Karpas-422 (cell line): ENCODE results near the gene CGB1. TPM values are rescaled to one million over a fixed set of nuclear protein-coding genes. Genes with fewer than 3 reads are reported as not detected.
"Not testable (repeated sequence)": the region's sequence is repeated elsewhere in the genome, so short reads cannot be mapped to it uniquely, and the experiment has no call there.

Experiments
- DNase-seq: peaks from one replicate; pipeline ENCODE4 v3.0.0-alpha.2; 2015
- H2AFZ ChIP-seq: fragments of 200-600 bp; sonication (generic); 2 replicates; pipeline ENCODE4 v1.6.1; 2014; ENCODE audit warnings: antibody characterized with exemption, low read length, mixed read lengths
- H3K27ac ChIP-seq: fragments of 200-600 bp; sonication (generic); 2 replicates; pipeline ENCODE4 v1.5.1; 2014; ENCODE audit warnings: mild to moderate bottlenecking, low read length, moderate library complexity
- H3K27me3 ChIP-seq: fragments of 200-600 bp; sonication (generic); 2 replicates; pipeline ENCODE4 v1.6.1; 2014; ENCODE audit warnings: low read length, mixed read lengths
- H3K36me3 ChIP-seq: fragments of 200-600 bp; sonication (generic); 2 replicates; pipeline ENCODE4 v1.6.1; 2014; ENCODE audit warnings: low read length, mixed read lengths; ENCODE audit not compliant: insufficient read depth
- H3K4me1 ChIP-seq: fragments of 200-600 bp; sonication (generic); 2 replicates; pipeline ENCODE4 v1.6.1; 2014; ENCODE audit warnings: mild to moderate bottlenecking, low read length, mixed read lengths
- H3K4me2 ChIP-seq: fragments of 200-600 bp; sonication (generic); 2 replicates; pipeline ENCODE4 v1.6.1; 2014; ENCODE audit warnings: low read length, low read depth, mild to moderate bottlenecking; ENCODE audit not compliant: poor library complexity, severe bottlenecking
- H3K4me3 ChIP-seq: fragments of 200-600 bp; sonication (generic); 2 replicates; pipeline ENCODE4 v1.5.1; 2014; ENCODE audit warnings: mild to moderate bottlenecking, antibody characterized with exemption, low read length, mixed read lengths
- H3K79me2 ChIP-seq: fragments of 200-600 bp; sonication (generic); 2 replicates; pipeline ENCODE4 v1.6.1; 2014; ENCODE audit warnings: mild to moderate bottlenecking, low read length, mixed read lengths
- H3K9ac ChIP-seq: fragments of 200-600 bp; sonication (generic); 2 replicates; pipeline ENCODE4 v1.6.0; 2014; ENCODE audit warnings: low read length
- H3K9me2 ChIP-seq: fragments of 200-600 bp; sonication (generic), shearing (Covaris generic); replicated peaks from 2 replicates; pipeline ENCODE4 v1.6.0; 2014; ENCODE audit warnings: mild to moderate bottlenecking, low read length, moderate library complexity; ENCODE audit not compliant: insufficient read depth
- H3K9me3 ChIP-seq: fragments of 300-700, 200-600 bp; sonication (generic); 2 replicates; pipeline ENCODE4 v1.6.1; 2014; ENCODE audit warnings: low read length, mixed read lengths
- H4K20me1 ChIP-seq: fragments of 200-600 bp; sonication (generic); 2 replicates; pipeline ENCODE4 v1.6.1; 2014; ENCODE audit warnings: mild to moderate bottlenecking, antibody characterized with exemption, low read length, low read depth; ENCODE audit not compliant: insufficient read depth
- total RNA-seq: library from RNA; depleted of rRNA; stranded (reverse); fragments of >200 nt; shearing (Covaris generic); gene quantifications from 2 replicates; pipeline ENCODE4 v1.2.3, GENCODE V29; 2014; ENCODE audit warnings: low replicate concordance

Gene CGB1
- total RNA-seq, 1 experiment from 2014 or later = not detected

DNA sequence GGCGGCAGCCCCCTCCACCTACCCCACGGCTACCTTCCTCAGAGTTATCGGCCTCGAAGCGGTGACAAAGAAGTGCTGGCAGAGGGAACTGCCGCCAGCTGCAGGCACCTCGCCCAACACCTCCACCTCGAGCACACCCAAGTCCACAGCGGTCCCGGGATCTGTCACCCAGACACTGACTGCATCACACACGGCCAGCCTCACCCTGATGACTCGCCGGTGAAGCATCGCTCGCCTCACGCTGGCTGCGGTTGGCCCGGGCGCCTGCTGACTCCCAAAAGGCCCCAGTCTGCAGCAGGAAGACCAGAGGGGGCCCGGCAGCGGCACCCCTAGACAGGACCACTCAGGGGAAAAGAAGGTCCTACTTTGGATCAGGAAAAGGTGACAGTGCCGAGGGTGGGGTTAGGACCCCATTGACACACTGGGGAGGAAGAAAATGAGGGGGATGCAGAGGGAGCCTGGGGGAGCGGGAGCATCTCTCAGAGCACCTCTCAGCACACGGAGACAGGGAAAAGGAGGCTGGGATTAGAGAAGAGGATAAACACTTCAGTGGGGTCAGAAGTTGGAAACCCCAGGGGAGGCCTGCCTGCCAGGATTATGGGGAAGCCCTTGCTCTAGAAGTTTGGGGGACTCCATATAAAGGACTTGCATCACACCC, 13.8 kb upstream of the CGB1 start:
- not testable (repeated sequence) for H3K4me3 ChIP-seq, H3K4me1 ChIP-seq, H3K9me3 ChIP-seq, H3K9ac ChIP-seq, DNase-seq, H3K27ac ChIP-seq, H3K9me2 ChIP-seq, H3K79me2 ChIP-seq, H3K4me2 ChIP-seq, H3K36me3 ChIP-seq, H3K27me3 ChIP-seq, H4K20me1 ChIP-seq, H2AFZ ChIP-seq

DNA sequence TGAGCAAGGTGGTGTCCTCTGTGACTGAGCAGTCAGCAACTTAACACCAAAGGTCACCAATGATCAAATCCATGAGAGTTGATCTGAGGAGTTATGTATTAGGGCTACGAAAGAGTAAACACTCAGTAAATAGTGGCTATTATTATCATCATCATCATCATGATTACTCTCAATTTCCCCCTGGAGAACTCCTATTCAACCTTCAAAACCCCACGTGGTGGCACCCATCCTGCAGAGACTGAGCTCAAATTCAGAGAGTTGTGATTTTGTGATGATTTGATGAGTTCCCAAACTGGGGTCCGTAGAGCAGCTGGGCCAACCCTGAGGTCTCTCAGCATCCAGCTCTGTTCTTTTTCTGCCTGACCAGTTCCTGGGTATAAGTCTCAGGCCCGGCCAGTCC, 13.1 kb upstream of the CGB1 start:
- not testable (repeated sequence) for H3K4me2 ChIP-seq, DNase-seq, H3K36me3 ChIP-seq, H3K9me2 ChIP-seq, H3K9me3 ChIP-seq, H3K27me3 ChIP-seq, H3K9ac ChIP-seq, H3K27ac ChIP-seq, H3K4me1 ChIP-seq, H3K4me3 ChIP-seq, H2AFZ ChIP-seq, H3K79me2 ChIP-seq, H4K20me1 ChIP-seq

DNA sequence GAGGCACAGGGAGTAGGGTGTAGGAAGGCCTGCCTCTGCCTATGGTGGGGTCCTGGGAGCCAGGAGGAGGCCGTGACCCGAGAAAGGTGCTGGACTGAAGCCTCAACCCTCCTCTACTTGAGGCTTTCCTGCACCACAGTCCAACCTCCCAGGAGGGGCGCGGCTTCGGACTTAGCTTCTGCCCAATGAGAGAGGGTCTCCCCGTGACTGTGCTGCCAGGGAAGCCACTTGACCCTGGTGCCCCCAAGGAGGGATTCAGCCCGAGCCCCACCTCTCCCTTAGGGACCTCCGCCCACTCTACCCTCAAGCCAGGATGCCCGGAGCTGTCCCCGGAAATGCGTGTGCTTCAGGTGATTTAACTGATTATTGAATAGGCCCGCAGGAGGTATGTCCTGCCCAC, 12.3 kb upstream of the CGB1 start, which contains the start of gene CGB8:
TSS of gene CGB8 (minus strand) at position 101 of the 400 bp plus-strand sequence. CDS start 372 bp downstream, outside the sequence.
- H3K27me3 ChIP-seq, H3K4me1 ChIP-seq: not testable (repeated sequence)

DNA sequence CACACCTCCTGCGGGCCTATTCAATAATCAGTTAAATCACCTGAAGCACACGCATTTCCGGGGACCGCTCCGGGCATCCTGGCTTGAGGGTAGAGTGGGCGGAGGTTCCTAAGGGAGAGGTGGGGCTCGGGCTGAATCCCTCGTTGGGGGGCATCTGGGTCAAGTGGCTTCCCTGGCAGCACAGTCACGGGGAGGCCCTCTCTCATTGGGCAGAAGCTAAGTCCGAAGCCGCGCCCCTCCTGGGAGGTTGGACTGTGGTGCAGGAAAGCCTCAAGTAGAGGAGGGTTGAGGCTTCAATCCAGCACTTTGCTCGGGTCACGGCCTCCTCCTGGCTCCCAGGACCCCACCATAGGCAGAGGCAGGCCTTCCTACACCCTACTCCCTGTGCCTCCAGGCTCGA, 6.9 kb upstream of the CGB1 start, which contains the start of gene CGB5:
TSS of gene CGB5 (plus strand) at position 301 of the 400 bp plus-strand sequence. CDS start 362 bp downstream, outside the sequence.
- not testable (repeated sequence) for H3K27ac ChIP-seq, H3K9me2 ChIP-seq, H4K20me1 ChIP-seq, H3K79me2 ChIP-seq, H3K27me3 ChIP-seq, H3K4me1 ChIP-seq, H3K4me3 ChIP-seq, H3K9ac ChIP-seq, H3K4me2 ChIP-seq, H2AFZ ChIP-seq, H3K9me3 ChIP-seq, DNase-seq, H3K36me3 ChIP-seq

More for the DNA sequence above, 12.3 kb upstream of the CGB1 start, which contains the start of gene CGB8:
- not testable (repeated sequence) for H2AFZ ChIP-seq, DNase-seq, H4K20me1 ChIP-seq, H3K9me2 ChIP-seq, H3K79me2 ChIP-seq, H3K4me3 ChIP-seq, H3K9ac ChIP-seq, H3K27ac ChIP-seq, H3K36me3 ChIP-seq, H3K9me3 ChIP-seq, H3K4me2 ChIP-seq

DNA sequence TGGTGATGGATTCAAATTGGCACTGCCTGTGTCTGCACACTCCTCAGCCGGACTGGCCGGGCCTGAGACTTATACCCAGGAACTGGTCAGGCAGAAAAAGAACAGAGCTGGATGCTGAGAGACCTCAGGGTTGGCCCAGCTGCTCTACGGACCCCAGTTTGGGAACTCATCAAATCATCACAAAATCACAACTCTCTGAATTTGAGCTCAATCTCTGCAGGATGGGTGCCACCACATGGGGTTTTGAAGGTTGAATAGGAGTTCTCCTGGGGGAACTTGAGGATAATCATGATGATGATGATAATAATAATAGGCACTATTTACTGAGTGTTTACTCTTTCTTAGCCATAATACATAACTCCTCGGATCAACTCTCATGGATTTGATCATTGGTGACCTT, 6.0 kb upstream of the CGB1 start:
- not testable (repeated sequence) for H3K9me2 ChIP-seq, H3K27ac ChIP-seq, DNase-seq, H3K4me3 ChIP-seq, H3K9ac ChIP-seq, H3K27me3 ChIP-seq, H3K4me2 ChIP-seq, H2AFZ ChIP-seq, H3K79me2 ChIP-seq, H3K36me3 ChIP-seq, H3K9me3 ChIP-seq, H3K4me1 ChIP-seq, H4K20me1 ChIP-seq

DNA sequence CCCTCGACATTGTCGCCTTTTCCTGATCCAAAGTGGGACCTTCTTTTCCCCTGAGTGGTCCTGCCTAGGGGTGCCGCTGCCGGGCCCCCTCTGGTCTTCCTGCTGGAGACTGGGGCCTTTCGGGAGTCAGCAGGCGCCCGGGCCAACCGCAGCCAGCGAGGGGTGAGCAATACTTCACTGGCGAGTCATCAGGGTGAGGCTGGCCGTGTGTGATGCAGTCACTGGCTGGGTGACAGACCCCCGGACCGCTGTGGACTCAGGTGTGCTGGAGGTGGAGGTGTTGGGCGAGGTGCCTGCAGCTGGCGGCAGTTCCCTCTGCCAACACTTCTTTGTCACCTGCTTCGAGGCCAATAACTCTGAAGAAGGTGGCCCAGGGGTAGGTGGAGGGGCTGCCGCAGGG, 5.5 kb upstream of the CGB1 start:
- H3K27me3 ChIP-seq = no peaks in the 10 kb centered on the region
- no peaks in the 10 kb centered on the region for H3K79me2 ChIP-seq
- no peak overlapping the region for H3K9ac ChIP-seq
- no peak overlapping the region for H3K4me2 ChIP-seq
- no peak for DNase-seq
- no peak overlapping the region for H3K27ac ChIP-seq
- H3K4me1 ChIP-seq = no peaks in the 10 kb centered on the region
- no peaks in the 10 kb centered on the region for H4K20me1 ChIP-seq
- H3K36me3 ChIP-seq = no peaks in the 10 kb centered on the region
- H3K9me2 ChIP-seq = no peaks in the 10 kb centered on the region
- no peak overlapping the region for H2AFZ ChIP-seq
- H3K4me3 ChIP-seq = no peak overlapping the region
- no peaks in the 10 kb centered on the region for H3K9me3 ChIP-seq

DNA sequence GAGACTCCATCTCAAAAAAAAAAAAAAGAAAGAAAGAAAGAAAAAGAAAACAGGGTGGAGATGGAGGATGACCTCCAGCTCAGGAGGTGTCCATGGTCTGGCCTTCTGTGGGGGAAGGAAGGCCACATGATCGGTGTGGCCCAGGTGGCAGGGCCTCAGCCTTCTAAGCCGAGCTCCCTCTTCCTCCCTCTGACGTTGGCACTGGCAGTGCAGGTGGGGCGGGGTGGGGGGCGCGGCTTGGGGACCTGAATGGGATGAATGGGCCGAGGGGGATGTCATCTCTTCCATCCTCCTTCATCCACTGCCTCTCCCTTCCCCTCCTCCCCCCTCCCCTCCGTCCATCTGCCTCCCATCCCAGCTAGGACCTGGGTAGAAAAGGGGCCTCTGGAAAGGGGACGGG, 3.0 kb upstream of the CGB1 start:
- H3K27ac ChIP-seq, H4K20me1 ChIP-seq, H3K9ac ChIP-seq, H3K9me3 ChIP-seq, H3K9me2 ChIP-seq, H3K36me3 ChIP-seq, H3K27me3 ChIP-seq, H2AFZ ChIP-seq, H3K4me1 ChIP-seq, H3K4me3 ChIP-seq, DNase-seq, H3K79me2 ChIP-seq, H3K4me2 ChIP-seq: not testable (repeated sequence)

DNA sequence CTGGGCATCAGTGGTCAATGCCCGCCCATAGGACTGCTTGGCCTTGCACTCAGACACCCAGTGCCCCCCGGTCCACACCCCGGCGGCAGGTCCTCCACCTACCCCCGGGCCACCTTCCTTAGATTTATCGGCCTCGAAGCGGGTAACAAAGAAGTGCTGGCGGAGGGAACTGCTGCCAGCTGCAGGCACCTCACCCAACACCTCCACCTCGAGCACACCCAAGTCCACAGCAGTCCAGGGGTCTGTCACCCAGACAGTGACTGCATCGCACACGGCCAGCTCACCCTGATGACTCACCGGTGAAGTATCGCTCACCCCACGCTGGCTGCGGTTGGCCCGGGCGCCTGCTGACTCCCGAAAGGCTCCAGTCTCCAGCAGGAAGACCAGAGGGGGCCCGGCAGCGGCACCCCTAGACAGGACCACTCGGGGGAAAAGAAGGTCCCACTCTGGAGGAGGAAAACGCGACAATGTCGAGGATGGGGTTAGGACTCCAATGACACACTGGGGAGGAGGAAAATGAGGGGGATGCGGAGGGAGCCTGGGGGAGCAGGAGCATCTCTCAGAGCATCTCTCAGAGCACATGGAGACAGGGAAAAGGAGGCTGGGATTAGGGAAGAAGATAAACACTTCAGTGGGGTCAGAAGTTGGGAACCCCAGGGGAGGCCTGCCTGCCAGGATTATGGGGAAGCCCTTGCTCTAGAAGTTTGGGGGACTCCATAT, 2.0 kb upstream of the CGB1 start:
- H3K4me2 ChIP-seq, H3K36me3 ChIP-seq, H3K27ac ChIP-seq, H3K4me3 ChIP-seq, H3K4me1 ChIP-seq, H3K27me3 ChIP-seq, H2AFZ ChIP-seq, H3K79me2 ChIP-seq, DNase-seq, H3K9me2 ChIP-seq, H4K20me1 ChIP-seq, H3K9ac ChIP-seq, H3K9me3 ChIP-seq: not testable (repeated sequence)
